Measurements from ENCODE around the gene WFIKKN1.

DNA sequence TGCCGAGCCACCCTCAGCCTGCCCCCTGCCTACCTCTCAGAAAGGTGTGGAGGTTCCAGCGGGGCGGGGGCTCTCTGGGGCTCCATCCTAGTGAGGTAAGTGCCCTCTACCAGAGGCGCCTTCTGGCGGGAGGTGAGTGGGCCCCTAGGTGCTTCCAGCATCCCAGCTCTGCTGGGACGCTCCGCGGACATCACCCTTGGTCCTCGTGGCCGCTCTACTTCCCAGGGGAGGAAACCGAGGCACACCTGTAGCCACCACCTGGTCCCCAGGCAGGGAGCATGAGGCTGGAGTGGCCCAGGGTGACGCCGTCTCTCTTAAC is 12.2 kb downstream of the WFIKKN1 start:
- TF ChIP-seq POLR2A (IDR thresholded peaks at IDR 0.05) = no peak
- TF ChIP-seq, protein P1, sequence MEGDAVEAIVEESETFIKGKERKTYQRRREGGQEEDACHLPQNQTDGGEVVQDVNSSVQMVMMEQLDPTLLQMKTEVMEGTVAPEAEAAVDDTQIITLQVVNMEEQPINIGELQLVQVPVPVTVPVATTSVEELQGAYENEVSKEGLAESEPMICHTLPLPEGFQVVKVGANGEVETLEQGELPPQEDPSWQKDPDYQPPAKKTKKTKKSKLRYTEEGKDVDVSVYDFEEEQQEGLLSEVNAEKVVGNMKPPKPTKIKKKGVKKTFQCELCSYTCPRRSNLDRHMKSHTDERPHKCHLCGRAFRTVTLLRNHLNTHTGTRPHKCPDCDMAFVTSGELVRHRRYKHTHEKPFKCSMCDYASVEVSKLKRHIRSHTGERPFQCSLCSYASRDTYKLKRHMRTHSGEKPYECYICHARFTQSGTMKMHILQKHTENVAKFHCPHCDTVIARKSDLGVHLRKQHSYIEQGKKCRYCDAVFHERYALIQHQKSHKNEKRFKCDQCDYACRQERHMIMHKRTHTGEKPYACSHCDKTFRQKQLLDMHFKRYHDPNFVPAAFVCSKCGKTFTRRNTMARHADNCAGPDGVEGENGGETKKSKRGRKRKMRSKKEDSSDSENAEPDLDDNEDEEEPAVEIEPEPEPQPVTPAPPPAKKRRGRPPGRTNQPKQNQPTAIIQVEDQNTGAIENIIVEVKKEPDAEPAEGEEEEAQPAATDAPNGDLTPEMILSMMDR (IDR thresholded peaks at IDR 0.05) = no peak
